Upper lobe of left lung (tissue), 4 donors: ENCODE measurements around the gene CAMK1D.

ENCODE experiments used
- EP300 ChIP-seq, 4 donors: sonication (generic); formaldehyde crosslinking; IDR thresholded peaks; one replicate each; pipeline ENCODE4 v1.5.1; 2017; ENCODE audit warnings: antibody characterized with exemption in 4 of 4, control low read depth in 2 of 4
- POLR2A ChIP-seq, 4 donors: fragments of 450-650 bp; IDR thresholded peaks; one replicate each; pipeline ENCODE4 v1.5.1; 2016 to 2017; ENCODE audit warnings: antibody characterized with exemption in 4 of 4, mild to moderate bottlenecking in 2 of 4
- TF ChIP-seq, protein P1 (sequence below), 6 experiments: fragments of 450-650 bp in 4 of 6; fragments of 200-600 bp in 2 of 6; sonication (generic) in 2 of 6; IDR thresholded peaks; one replicate each; pipeline ENCODE4 v1.5.1; 2016 to 2019; ENCODE audit warnings: antibody characterized with exemption in 6 of 6

GRCh38 chr10:12721334-12721733 lies 372.0 kb downstream of the CAMK1D start:
- TF ChIP-seq POLR2A (IDR thresholded peaks at IDR 0.05) (no peak), EP300 (IDR thresholded peaks at IDR 0.05) (no peak)
- TF ChIP-seq, protein P1, sequence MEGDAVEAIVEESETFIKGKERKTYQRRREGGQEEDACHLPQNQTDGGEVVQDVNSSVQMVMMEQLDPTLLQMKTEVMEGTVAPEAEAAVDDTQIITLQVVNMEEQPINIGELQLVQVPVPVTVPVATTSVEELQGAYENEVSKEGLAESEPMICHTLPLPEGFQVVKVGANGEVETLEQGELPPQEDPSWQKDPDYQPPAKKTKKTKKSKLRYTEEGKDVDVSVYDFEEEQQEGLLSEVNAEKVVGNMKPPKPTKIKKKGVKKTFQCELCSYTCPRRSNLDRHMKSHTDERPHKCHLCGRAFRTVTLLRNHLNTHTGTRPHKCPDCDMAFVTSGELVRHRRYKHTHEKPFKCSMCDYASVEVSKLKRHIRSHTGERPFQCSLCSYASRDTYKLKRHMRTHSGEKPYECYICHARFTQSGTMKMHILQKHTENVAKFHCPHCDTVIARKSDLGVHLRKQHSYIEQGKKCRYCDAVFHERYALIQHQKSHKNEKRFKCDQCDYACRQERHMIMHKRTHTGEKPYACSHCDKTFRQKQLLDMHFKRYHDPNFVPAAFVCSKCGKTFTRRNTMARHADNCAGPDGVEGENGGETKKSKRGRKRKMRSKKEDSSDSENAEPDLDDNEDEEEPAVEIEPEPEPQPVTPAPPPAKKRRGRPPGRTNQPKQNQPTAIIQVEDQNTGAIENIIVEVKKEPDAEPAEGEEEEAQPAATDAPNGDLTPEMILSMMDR (IDR thresholded peaks at IDR 0.05): no peak
